GM23338 (cell line): ENCODE data around the gene EZH1. TPM values are rescaled to one million over a fixed set of nuclear protein-coding genes. Genes with fewer than 3 reads are reported as not detected.

Source experiments
- ATAC-seq: fragments of 200-7000 bp; cut with Tn5 transposase; 3 replicates; pipeline ENCODE4 v1.9.1; 2020
- DNase-seq: peaks from one replicate; pipeline ENCODE4 v3.0.0-alpha.2; 2015; ENCODE audit warnings: low spot score
- H2AFZ ChIP-seq: fragments of 200-600 bp; sonication (generic); 2 replicates; pipeline ENCODE4 v1.8.0; 2016; ENCODE audit warnings: antibody characterized with exemption, mild to moderate bottlenecking, moderate library complexity
- H3F3A ChIP-seq: fragments of 200-600 bp; sonication (generic); replicated peaks from 2 replicates; pipeline ENCODE4 v1.8.0; 2017; ENCODE audit warnings: antibody characterized with exemption, mixed run types, low read depth
- H3K27ac ChIP-seq: fragments of 200-600 bp; sonication (generic); 2 replicates; pipeline ENCODE4 v1.6.1; 2016; ENCODE audit warnings: low read depth
- H3K27me3 ChIP-seq: fragments of 200-600 bp; sonication (generic); 2 replicates; pipeline ENCODE4 v1.8.0; 2016; ENCODE audit warnings: mild to moderate bottlenecking, mixed run types, moderate library complexity; ENCODE audit not compliant: insufficient read depth
- H3K36me3 ChIP-seq: fragments of 200-600 bp; sonication (generic); 2 replicates; pipeline ENCODE4 v1.8.0; 2016; ENCODE audit warnings: mild to moderate bottlenecking; ENCODE audit not compliant: insufficient read depth
- H3K4me1 ChIP-seq: fragments of 200-600 bp; sonication (generic); 2 replicates; pipeline ENCODE4 v1.8.0; 2016; ENCODE audit warnings: mild to moderate bottlenecking, moderate library complexity; ENCODE audit not compliant: insufficient read depth
- H3K4me2 ChIP-seq: fragments of 200-600 bp; sonication (generic); 2 replicates; pipeline ENCODE4 v1.7.1; 2017; ENCODE audit warnings: mixed run types
- H3K4me3 ChIP-seq: fragments of 200-600 bp; sonication (generic); 2 replicates; pipeline ENCODE4 v1.6.1; 2016; ENCODE audit warnings: mixed run types
- H3K79me2 ChIP-seq: fragments of 200-600 bp; sonication (generic); replicated peaks from 2 replicates; pipeline ENCODE4 v1.8.0; 2017; ENCODE audit warnings: mild to moderate bottlenecking; ENCODE audit not compliant: insufficient read depth
- H3K9me2 ChIP-seq: fragments of 200-600 bp; sonication (generic); 2 replicates; pipeline ENCODE4 v1.8.0; 2017; ENCODE audit not compliant: insufficient read depth
- H4K20me1 ChIP-seq: fragments of 200-600 bp; sonication (generic); replicated peaks from 2 replicates; pipeline ENCODE4 v1.8.0; 2017; ENCODE audit warnings: mild to moderate bottlenecking; ENCODE audit not compliant: insufficient read depth
- H3K27ac Mint-ChIP-seq: 2 replicates; pipeline ENCODE4 v1.8.0; 2020; ENCODE audit warnings: inconsistent platforms, mild to moderate bottlenecking, moderate library complexity, mixed read lengths
- H3K27me3 Mint-ChIP-seq: 3 replicates; pipeline ENCODE4 v1.8.0; 2022; ENCODE audit warnings: low read depth, mild to moderate bottlenecking, moderate library complexity, mixed read lengths, inconsistent platforms; ENCODE audit not compliant: insufficient read depth, poor library complexity
- H3K36me3 Mint-ChIP-seq: 3 replicates; pipeline ENCODE4 v1.8.0; 2021; ENCODE audit warnings: low read depth, mild to moderate bottlenecking, inconsistent platforms, moderate library complexity, mixed read lengths
- H3K4me1 Mint-ChIP-seq: 3 replicates; pipeline ENCODE4 v1.8.0; 2020; ENCODE audit warnings: mild to moderate bottlenecking, inconsistent platforms, mixed read lengths
- H3K4me3 Mint-ChIP-seq: 3 replicates; pipeline ENCODE4 v1.8.0; 2021; ENCODE audit warnings: moderate library complexity, mild to moderate bottlenecking, inconsistent platforms, mixed read lengths
- H3K9me3 Mint-ChIP-seq: 3 replicates; pipeline ENCODE4 v1.8.0; 2020; ENCODE audit warnings: moderate library complexity, mild to moderate bottlenecking, inconsistent platforms, mixed read lengths
- CREB1 ChIP-seq: fragments of 250-450 bp; sonication (Bioruptor Pico); IDR thresholded peaks from 2 replicates; pipeline ENCODE4 v1.5.0; 2020; ENCODE audit warnings: low read depth, mild to moderate bottlenecking, moderate library complexity
- EZH2 ChIP-seq: fragments of 200-600 bp; sonication (generic); IDR thresholded peaks from one replicate; pipeline ENCODE4 v1.8.0; 2017; ENCODE audit warnings: antibody characterized with exemption, mild to moderate bottlenecking, low read depth; ENCODE audit not compliant: unreplicated experiment
- NANOG ChIP-seq: IDR thresholded peaks from 2 replicates; pipeline ENCODE4 v1.6.1; 2016; ENCODE audit warnings: antibody characterized with exemption, borderline replicate concordance
- POLR2AphosphoS5 ChIP-seq: IDR thresholded peaks from 2 replicates; pipeline ENCODE4 v1.6.1; 2016; ENCODE audit warnings: antibody characterized with exemption, low read depth
- STAT1 ChIP-seq: IDR thresholded peaks from one replicate; pipeline ENCODE4 v1.6.1; 2016; ENCODE audit warnings: antibody characterized with exemption; ENCODE audit not compliant: unreplicated experiment
- ZNF331 ChIP-seq: fragments of 250-450 bp; sonication (Bioruptor Pico); IDR thresholded peaks from 2 replicates; pipeline ENCODE4 v1.5.0; 2020; ENCODE audit warnings: low read depth, mild to moderate bottlenecking, moderate library complexity
- polyA plus RNA-seq: library from polyadenylated mRNA; unstranded; fragments of >200 nt; fragmentation: Nextera tagmentation; extraction: Ambion mirVana; gene quantifications from 2 replicates; pipeline ENCODE4 v1.2.1, GENCODE V29; 2016
- total RNA-seq: library from RNA; depleted of rRNA; stranded (reverse); fragments of >200 nt; shearing (Covaris generic); gene quantifications from 2 replicates; pipeline ENCODE4 v1.2.3, GENCODE V29; 2014
- TF ChIP-seq, protein P1 (sequence below), 2 experiments: fragments of 200-600 bp in 1 of 2; sonication (generic) in 1 of 2; conservative IDR thresholded peaks; 2 replicates each; pipeline versions ENCODE4 v1.5.1 to v1.6.1; 2016 to 2017; ENCODE audit warnings: antibody characterized with exemption in 2 of 2, low read depth in 2 of 2, mild to moderate bottlenecking in 2 of 2, moderate library complexity in 1 of 2
- TF ChIP-seq, protein P2 (sequence below): IDR thresholded peaks from 2 replicates; pipeline ENCODE4 v1.6.1; 2016; ENCODE audit warnings: antibody characterized with exemption
- TF ChIP-seq, protein P3 (sequence below): fragments of 250-450 bp; sonication (Bioruptor Pico); IDR thresholded peaks from 2 replicates; pipeline ENCODE4 v1.5.0; 2020; ENCODE audit warnings: mild to moderate bottlenecking, moderate library complexity
- TF ChIP-seq, protein P4 (sequence below): IDR thresholded peaks from one replicate; pipeline ENCODE4 v1.6.1; 2018; ENCODE audit warnings: antibody characterized with exemption; ENCODE audit not compliant: unreplicated experiment

Gene EZH1
- total and polyA plus RNA-seq, 2 experiments from 2014 or later, result 16.9 to 18.0 TPM

DNA sequence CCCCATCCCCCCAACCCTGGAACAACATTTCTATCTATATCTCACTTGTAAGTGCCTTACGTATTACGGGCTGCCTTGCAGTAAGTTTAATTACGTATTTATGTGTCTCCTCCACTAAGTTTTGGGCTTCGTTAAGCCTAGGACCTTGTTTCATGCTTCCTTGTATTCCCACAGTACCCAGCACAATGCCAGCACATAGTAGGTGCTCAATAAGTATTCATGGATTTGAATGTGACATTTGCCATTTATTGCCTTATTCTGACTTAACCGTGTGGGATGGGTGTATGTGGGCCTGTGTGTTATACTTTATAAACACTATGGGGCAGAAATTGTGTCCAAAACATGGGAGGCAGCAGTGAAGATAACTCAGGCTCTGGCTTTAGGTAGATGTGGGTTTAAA is 47.7 kb upstream of the EZH1 start (continued):
- TF ChIP-seq, protein P1, sequence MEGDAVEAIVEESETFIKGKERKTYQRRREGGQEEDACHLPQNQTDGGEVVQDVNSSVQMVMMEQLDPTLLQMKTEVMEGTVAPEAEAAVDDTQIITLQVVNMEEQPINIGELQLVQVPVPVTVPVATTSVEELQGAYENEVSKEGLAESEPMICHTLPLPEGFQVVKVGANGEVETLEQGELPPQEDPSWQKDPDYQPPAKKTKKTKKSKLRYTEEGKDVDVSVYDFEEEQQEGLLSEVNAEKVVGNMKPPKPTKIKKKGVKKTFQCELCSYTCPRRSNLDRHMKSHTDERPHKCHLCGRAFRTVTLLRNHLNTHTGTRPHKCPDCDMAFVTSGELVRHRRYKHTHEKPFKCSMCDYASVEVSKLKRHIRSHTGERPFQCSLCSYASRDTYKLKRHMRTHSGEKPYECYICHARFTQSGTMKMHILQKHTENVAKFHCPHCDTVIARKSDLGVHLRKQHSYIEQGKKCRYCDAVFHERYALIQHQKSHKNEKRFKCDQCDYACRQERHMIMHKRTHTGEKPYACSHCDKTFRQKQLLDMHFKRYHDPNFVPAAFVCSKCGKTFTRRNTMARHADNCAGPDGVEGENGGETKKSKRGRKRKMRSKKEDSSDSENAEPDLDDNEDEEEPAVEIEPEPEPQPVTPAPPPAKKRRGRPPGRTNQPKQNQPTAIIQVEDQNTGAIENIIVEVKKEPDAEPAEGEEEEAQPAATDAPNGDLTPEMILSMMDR (conservative IDR thresholded peaks at IDR 0.05; ENCODE audit: low read depth in 2 of 2), result no peak
- TF ChIP-seq, protein P2, sequence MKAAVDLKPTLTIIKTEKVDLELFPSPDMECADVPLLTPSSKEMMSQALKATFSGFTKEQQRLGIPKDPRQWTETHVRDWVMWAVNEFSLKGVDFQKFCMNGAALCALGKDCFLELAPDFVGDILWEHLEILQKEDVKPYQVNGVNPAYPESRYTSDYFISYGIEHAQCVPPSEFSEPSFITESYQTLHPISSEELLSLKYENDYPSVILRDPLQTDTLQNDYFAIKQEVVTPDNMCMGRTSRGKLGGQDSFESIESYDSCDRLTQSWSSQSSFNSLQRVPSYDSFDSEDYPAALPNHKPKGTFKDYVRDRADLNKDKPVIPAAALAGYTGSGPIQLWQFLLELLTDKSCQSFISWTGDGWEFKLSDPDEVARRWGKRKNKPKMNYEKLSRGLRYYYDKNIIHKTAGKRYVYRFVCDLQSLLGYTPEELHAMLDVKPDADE, result no peak
- TF ChIP-seq EZH2 (no peak), STAT1 (no peak), NANOG (no peak), CREB1 (CRISPR knock-in tag) (no peak)

DNA sequence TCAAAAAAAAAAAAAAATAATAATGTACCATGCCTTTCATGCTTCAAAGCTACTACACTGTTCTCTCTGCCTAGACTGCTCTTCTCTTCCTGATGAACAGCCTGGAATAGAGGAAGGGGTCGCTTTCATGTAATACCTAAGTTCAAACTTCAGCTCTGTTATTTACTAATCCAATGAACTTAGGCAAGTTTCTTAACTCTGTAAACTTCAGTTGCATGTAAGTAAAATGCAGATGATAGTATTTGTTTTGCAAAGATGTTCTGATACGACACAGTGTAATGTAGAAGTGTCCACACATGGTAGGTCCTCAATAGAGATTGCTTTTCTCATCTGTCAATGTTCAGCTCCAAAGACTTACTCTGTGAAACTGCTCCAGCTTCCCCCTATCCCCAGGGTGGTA is 47.1 kb upstream of the EZH1 start:
- Histone ChIP-seq H4K20me1 (no peaks in the 10 kb centered on the region), H3K4me1 (no peaks in the 10 kb centered on the region), H3K27me3 (no peaks in the 10 kb centered on the region), H3K79me2 (no peaks in the 10 kb centered on the region), H3F3A (no peaks in the 10 kb centered on the region), H3K4me2 (no peak overlapping the region), H3K9me2 (no peaks in the 10 kb centered on the region), H2AFZ (no peak overlapping the region), H3K36me3 (no peaks in the 10 kb centered on the region), H3K27ac (no peak overlapping the region), H3K4me3 (no peak overlapping the region)
- DNase-seq (no peak), ATAC-seq (no peak)
- Mint-ChIP-seq H3K27ac (no peak overlapping the region), H3K36me3 (peaks cover 7% of the 10 kb centered on the region), H3K4me3 (no peak overlapping the region), H3K4me1 (no peaks in the 10 kb centered on the region), H3K27me3 (peaks cover 8% of the 10 kb centered on the region), H3K9me3 (no peaks in the 10 kb centered on the region)
- TF ChIP-seq, protein P2, result no peak
- TF ChIP-seq CREB1 (CRISPR knock-in tag) (no peak), ZNF331 (CRISPR knock-in tag) (no peak), STAT1 (no peak), POLR2AphosphoS5 (no peak), EZH2 (no peak), NANOG (no peak)
- TF ChIP-seq, protein P3, sequence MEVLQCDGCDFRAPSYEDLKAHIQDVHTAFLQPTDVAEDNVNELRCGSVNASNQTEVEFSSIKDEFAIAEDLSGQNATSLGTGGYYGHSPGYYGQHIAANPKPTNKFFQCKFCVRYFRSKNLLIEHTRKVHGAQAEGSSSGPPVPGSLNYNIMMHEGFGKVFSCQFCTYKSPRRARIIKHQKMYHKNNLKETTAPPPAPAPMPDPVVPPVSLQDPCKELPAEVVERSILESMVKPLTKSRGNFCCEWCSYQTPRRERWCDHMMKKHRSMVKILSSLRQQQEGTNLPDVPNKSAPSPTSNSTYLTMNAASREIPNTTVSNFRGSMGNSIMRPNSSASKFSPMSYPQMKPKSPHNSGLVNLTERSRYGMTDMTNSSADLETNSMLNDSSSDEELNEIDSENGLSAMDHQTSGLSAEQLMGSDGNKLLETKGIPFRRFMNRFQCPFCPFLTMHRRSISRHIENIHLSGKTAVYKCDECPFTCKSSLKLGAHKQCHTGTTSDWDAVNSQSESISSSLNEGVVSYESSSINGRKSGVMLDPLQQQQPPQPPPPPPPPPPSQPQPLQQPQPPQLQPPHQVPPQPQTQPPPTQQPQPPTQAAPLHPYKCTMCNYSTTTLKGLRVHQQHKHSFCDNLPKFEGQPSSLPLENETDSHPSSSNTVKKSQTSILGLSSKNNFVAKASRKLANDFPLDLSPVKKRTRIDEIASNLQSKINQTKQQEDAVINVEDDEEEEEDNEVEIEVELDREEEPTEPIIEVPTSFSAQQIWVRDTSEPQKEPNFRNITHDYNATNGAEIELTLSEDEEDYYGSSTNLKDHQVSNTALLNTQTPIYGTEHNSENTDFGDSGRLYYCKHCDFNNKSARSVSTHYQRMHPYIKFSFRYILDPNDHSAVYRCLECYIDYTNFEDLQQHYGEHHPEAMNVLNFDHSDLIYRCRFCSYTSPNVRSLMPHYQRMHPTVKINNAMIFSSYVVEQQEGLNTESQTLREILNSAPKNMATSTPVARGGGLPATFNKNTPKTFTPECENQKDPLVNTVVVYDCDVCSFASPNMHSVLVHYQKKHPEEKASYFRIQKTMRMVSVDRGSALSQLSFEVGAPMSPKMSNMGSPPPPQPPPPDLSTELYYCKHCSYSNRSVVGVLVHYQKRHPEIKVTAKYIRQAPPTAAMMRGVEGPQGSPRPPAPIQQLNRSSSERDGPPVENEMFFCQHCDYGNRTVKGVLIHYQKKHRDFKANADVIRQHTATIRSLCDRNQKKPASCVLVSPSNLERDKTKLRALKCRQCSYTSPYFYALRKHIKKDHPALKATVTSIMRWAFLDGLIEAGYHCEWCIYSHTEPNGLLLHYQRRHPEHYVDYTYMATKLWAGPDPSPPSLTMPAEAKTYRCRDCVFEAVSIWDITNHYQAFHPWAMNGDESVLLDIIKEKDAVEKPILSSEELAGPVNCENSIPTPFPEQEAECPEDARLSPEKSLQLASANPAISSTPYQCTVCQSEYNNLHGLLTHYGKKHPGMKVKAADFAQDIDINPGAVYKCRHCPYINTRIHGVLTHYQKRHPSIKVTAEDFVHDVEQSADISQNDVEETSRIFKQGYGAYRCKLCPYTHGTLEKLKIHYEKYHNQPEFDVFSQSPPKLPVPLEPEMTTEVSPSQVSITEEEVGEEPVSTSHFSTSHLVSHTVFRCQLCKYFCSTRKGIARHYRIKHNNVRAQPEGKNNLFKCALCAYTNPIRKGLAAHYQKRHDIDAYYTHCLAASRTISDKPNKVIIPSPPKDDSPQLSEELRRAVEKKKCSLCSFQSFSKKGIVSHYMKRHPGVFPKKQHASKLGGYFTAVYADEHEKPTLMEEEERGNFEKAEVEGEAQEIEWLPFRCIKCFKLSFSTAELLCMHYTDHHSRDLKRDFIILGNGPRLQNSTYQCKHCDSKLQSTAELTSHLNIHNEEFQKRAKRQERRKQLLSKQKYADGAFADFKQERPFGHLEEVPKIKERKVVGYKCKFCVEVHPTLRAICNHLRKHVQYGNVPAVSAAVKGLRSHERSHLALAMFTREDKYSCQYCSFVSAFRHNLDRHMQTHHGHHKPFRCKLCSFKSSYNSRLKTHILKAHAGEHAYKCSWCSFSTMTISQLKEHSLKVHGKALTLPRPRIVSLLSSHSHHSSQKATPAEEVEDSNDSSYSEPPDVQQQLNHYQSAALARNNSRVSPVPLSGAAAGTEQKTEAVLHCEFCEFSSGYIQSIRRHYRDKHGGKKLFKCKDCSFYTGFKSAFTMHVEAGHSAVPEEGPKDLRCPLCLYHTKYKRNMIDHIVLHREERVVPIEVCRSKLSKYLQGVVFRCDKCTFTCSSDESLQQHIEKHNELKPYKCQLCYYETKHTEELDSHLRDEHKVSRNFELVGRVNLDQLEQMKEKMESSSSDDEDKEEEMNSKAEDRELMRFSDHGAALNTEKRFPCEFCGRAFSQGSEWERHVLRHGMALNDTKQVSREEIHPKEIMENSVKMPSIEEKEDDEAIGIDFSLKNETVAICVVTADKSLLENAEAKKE (CRISPR knock-in tag), result no peak
- TF ChIP-seq, protein P4, sequence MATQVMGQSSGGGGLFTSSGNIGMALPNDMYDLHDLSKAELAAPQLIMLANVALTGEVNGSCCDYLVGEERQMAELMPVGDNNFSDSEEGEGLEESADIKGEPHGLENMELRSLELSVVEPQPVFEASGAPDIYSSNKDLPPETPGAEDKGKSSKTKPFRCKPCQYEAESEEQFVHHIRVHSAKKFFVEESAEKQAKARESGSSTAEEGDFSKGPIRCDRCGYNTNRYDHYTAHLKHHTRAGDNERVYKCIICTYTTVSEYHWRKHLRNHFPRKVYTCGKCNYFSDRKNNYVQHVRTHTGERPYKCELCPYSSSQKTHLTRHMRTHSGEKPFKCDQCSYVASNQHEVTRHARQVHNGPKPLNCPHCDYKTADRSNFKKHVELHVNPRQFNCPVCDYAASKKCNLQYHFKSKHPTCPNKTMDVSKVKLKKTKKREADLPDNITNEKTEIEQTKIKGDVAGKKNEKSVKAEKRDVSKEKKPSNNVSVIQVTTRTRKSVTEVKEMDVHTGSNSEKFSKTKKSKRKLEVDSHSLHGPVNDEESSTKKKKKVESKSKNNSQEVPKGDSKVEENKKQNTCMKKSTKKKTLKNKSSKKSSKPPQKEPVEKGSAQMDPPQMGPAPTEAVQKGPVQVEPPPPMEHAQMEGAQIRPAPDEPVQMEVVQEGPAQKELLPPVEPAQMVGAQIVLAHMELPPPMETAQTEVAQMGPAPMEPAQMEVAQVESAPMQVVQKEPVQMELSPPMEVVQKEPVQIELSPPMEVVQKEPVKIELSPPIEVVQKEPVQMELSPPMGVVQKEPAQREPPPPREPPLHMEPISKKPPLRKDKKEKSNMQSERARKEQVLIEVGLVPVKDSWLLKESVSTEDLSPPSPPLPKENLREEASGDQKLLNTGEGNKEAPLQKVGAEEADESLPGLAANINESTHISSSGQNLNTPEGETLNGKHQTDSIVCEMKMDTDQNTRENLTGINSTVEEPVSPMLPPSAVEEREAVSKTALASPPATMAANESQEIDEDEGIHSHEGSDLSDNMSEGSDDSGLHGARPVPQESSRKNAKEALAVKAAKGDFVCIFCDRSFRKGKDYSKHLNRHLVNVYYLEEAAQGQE, result no peak
